Activated CD4-positive, alpha-beta T cell treated with anti-CD3 and anti-CD28 coated beads, Interleukin-2, amount 50 U/mL, for 24 hours (primary cell): ENCODE measurements around the gene AMY2B.
"Not testable (repeated sequence)": the region's sequence is repeated elsewhere in the genome, so short reads cannot be mapped to it uniquely, and the experiment has no call there.

Source experiments
- DNase-seq, 2 donors: peaks; one replicate each; pipeline ENCODE4 v3.0.0-alpha.2; 2020; ENCODE audit warnings: low read depth in 1 of 2, low spot score in 1 of 2

AMY2B gene

GRCh38 chr1:103571289-103571688, at the start of gene AMY2B:
Gene AMY2B (plus strand): TSS chr1:103571589. CDS start chr1:103571603, 14 bp downstream.
- DNase-seq = not testable (repeated sequence)

GRCh38 chr1:103523346-103523745, 48.0 kb upstream of the AMY2B start:
- no peak for DNase-seq

GRCh38 chr1:103525114-103525606, 46.2 kb upstream of the AMY2B start:
- DNase-seq = no peak

GRCh38 chr1:103525607-103526507, 45.5 kb upstream of the AMY2B start, which contains the start of gene RNPC3:
Gene RNPC3 (plus strand): TSS chr1:103525699. CDS start chr1:103526071, 372 bp downstream.
- peak; percentile 85 to 87 for DNase-seq

GRCh38 chr1:103527331-103527730, 44.1 kb upstream of the AMY2B start:
- DNase-seq = no peak

- DNase-seq = peak; percentile 29 to 58
Measured at GRCh38 chr1:103529746-103530145, 41.6 kb upstream of the AMY2B start.

- DNase-seq = no peak
Measured at GRCh38 chr1:103538226-103538625, 33.2 kb upstream of the AMY2B start.

GRCh38 chr1:103541431-103541830, 30.0 kb upstream of the AMY2B start:
- DNase-seq = no peak

GRCh38 chr1:103546496-103546895, 24.9 kb upstream of the AMY2B start:
- DNase-seq = no peak

- no peak for DNase-seq
Measured at GRCh38 chr1:103547840-103548239, 23.5 kb upstream of the AMY2B start.

GRCh38 chr1:103560427-103560826, 11.0 kb upstream of the AMY2B start:
- DNase-seq = no peak

GRCh38 chr1:103561124-103561523, 10.3 kb upstream of the AMY2B start:
- not testable (repeated sequence) for DNase-seq

- no peak for DNase-seq
Measured at GRCh38 chr1:103561643-103562395, 9.6 kb upstream of the AMY2B start.

- no peak for DNase-seq
Measured at GRCh38 chr1:103563056-103563455, 8.3 kb upstream of the AMY2B start.

- no peak for DNase-seq
Measured at GRCh38 chr1:103569493-103569892, 1.9 kb upstream of the AMY2B start.

GRCh38 chr1:103576065-103576464, 4.7 kb downstream of the AMY2B start:
- DNase-seq = no peak

GRCh38 chr1:103576784-103577183, 5.4 kb downstream of the AMY2B start:
- DNase-seq = not testable (repeated sequence)

- DNase-seq = no peak
Measured at GRCh38 chr1:103582464-103582863, 11.1 kb downstream of the AMY2B start.

GRCh38 chr1:103583887-103584286, 12.5 kb downstream of the AMY2B start:
- no peak for DNase-seq

- no peak for DNase-seq
Measured at GRCh38 chr1:103584537-103584936, 13.1 kb downstream of the AMY2B start.

- not testable (repeated sequence) for DNase-seq
Measured at GRCh38 chr1:103602740-103603139, 31.4 kb downstream of the AMY2B start.

- DNase-seq = no peak
Measured at GRCh38 chr1:103616362-103616761, 45.0 kb downstream of the AMY2B start.
